ENCODE measurements around the gene SELENOM.

DNA sequence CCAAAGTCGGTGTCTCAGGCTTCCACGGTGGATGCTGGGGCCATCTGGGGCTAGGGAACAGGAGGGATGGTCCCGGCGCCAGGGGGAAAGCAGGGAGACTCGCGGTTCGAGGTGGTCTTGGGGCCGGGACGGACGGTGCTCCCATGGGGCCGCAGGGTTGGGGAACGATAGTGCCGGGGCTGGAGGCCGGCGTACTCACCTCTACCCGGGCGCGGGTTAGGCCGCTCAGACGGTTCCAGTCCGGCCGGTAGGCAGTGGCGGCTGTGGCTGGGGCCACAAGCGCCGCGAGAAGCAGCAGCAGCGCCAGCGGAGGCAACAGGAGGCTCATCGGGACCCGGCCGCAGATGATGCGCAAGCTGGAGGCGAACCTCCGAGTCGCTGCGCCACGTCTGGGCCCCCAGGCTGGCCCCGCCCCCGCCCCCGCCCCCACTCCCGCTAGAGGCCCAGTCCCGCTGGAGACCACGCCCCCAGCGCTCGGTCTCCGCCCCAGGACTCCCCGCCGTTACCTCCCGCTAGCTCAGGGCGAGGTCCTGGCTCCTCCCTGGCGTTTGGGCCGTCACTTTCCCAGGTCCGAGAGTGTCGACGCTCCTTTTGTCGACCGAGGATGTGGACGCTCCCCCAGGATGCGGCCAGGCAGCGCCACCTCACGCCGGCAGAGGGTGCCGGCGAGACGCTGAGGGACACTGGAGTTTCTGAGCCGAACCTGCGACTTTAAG lies at the start of gene SELENOM:
- no peak for TF ChIP-seq TAF1 (IDR thresholded peaks at IDR 0.05; ENCODE audit: low read depth, low read length)
- TF ChIP-seq POLR2A (IDR thresholded peaks at IDR 0.05; ENCODE audit: low read depth, low read length), result no peak
- no peak for TF ChIP-seq POLR2AphosphoS5 (IDR thresholded peaks at IDR 0.05; ENCODE audit: low read depth, low read length)
